HG03095 (cell line): Measurements from ENCODE around the gene TNFAIP8L2.
A peak's percentile ranks its signal among the peaks of the same experiment; 100 is the strongest.

ENCODE experiments used
- ATAC-seq: cut with Tn5 transposase; IDR thresholded peaks from one replicate; pipeline ENCODE4 v1.9.1; 2021; ENCODE audit warnings: moderate library complexity; ENCODE audit not compliant: unreplicated experiment

TNFAIP8L2 gene

GRCh38 chr1:151145304-151146071 is 11.0 kb upstream of the TNFAIP8L2 start:
- ATAC-seq, result no peak

GRCh38 chr1:151146072-151146411 is 10.4 kb upstream of the TNFAIP8L2 start:
- ATAC-seq, result no peak

- ATAC-seq, result peak; percentile 98
Observed at GRCh38 chr1:151146412-151147131, 9.9 kb upstream of the TNFAIP8L2 start, which contains the start of gene SEMA6C. SEMA6C (minus strand) TSS chr1:151146631; CDS start chr1:151142621, 4,010 bp downstream.

GRCh38 chr1:151147132-151147503 is 9.3 kb upstream of the TNFAIP8L2 start:
- ATAC-seq, result no peak

- ATAC-seq, result no peak
Observed at GRCh38 chr1:151147665-151148064, 8.8 kb upstream of the TNFAIP8L2 start.

- ATAC-seq, result no peak
Observed at GRCh38 chr1:151157067-151157531, 650 bp downstream of the TNFAIP8L2 start.

GRCh38 chr1:151158326-151158725 is 1.9 kb downstream of the TNFAIP8L2 start:
- no peak for ATAC-seq

GRCh38 chr1:151158751-151159251 is 2.4 kb downstream of the TNFAIP8L2 start:
- no peak for ATAC-seq

- no peak for ATAC-seq
Observed at GRCh38 chr1:151159373-151159772, 2.9 kb downstream of the TNFAIP8L2 start.

GRCh38 chr1:151164732-151165280 is 8.4 kb downstream of the TNFAIP8L2 start:
- ATAC-seq, result no peak

- ATAC-seq, result peak; percentile 12
Observed at GRCh38 chr1:151165281-151165737, 8.9 kb downstream of the TNFAIP8L2 start.

- ATAC-seq, result peak; percentile 68
Observed at GRCh38 chr1:151165738-151166504, 9.5 kb downstream of the TNFAIP8L2 start, which contains the start of the genes LYSMD1 and SCNM1. LYSMD1 (minus strand) TSS chr1:151165902; CDS start chr1:151165258, 644 bp downstream. SCNM1 (plus strand) TSS chr1:151166144; CDS start chr1:151166153, 9 bp downstream.

GRCh38 chr1:151166505-151166956 is 10.1 kb downstream of the TNFAIP8L2 start:
- no peak for ATAC-seq

- no peak for ATAC-seq
Observed at GRCh38 chr1:151167116-151167515, 10.7 kb downstream of the TNFAIP8L2 start.

- no peak for ATAC-seq
Observed at GRCh38 chr1:151171190-151171589, 14.7 kb downstream of the TNFAIP8L2 start.

GRCh38 chr1:151175041-151175741 is 18.7 kb downstream of the TNFAIP8L2 start:
- ATAC-seq, result no peak

GRCh38 chr1:151175863-151176262 is 19.4 kb downstream of the TNFAIP8L2 start, which contains the start of gene TMOD4:
TMOD4 (minus strand) TSS chr1:151175981; CDS start chr1:151174875, 1,106 bp downstream.
- ATAC-seq, result no peak

- no peak for ATAC-seq
Observed at GRCh38 chr1:151176514-151177045, 20.1 kb downstream of the TNFAIP8L2 start.

- no peak for ATAC-seq
Observed at GRCh38 chr1:151184211-151184610, 27.8 kb downstream of the TNFAIP8L2 start.
